Suppressor macrophage treated with lipopolysaccharide for 4 hours (primary cell): ENCODE results near the gene SMAP1.
A peak's percentile ranks its signal among the peaks of the same experiment; 100 is the strongest.

Source experiments
- DNase-seq: peaks from one replicate; pipeline ENCODE4 v3.0.0-alpha.2; 2020

Gene SMAP1

GRCh38 chr6:70684794-70685493, 17.3 kb downstream of the SMAP1 start:
- no peak for DNase-seq

- no peak for DNase-seq
Measured at GRCh38 chr6:70685494-70686180, 18.0 kb downstream of the SMAP1 start.

GRCh38 chr6:70686548-70687133, 19.0 kb downstream of the SMAP1 start:
- peak; percentile 70 for DNase-seq

- no peak for DNase-seq
Measured at GRCh38 chr6:70693887-70694286, 26.2 kb downstream of the SMAP1 start.

- DNase-seq = no peak
Measured at GRCh38 chr6:70694371-70694770, 26.7 kb downstream of the SMAP1 start.

- no peak for DNase-seq
Measured at GRCh38 chr6:70700922-70701876, 33.5 kb downstream of the SMAP1 start.

GRCh38 chr6:70705772-70706171, 38.1 kb downstream of the SMAP1 start:
- no peak for DNase-seq

- DNase-seq = peak; percentile 72
Measured at GRCh38 chr6:70706491-70707123, 38.9 kb downstream of the SMAP1 start.

GRCh38 chr6:70707893-70708292, 40.2 kb downstream of the SMAP1 start:
- no peak for DNase-seq

GRCh38 chr6:70708448-70708847, 40.8 kb downstream of the SMAP1 start:
- no peak for DNase-seq

- DNase-seq = peak; percentile 69
Measured at GRCh38 chr6:70709826-70710225, 42.1 kb downstream of the SMAP1 start.

GRCh38 chr6:70714716-70715257, 47.1 kb downstream of the SMAP1 start:
- DNase-seq = no peak

GRCh38 chr6:70717038-70717801, 49.5 kb downstream of the SMAP1 start:
- peak; percentile 29 for DNase-seq

GRCh38 chr6:70724524-70724923, 56.8 kb downstream of the SMAP1 start:
- no peak for DNase-seq

GRCh38 chr6:70725817-70726415, 58.2 kb downstream of the SMAP1 start:
- DNase-seq = peak; percentile 59

- no peak for DNase-seq
Measured at GRCh38 chr6:70734381-70734780, 66.7 kb downstream of the SMAP1 start.

- DNase-seq = no peak
Measured at GRCh38 chr6:70734979-70735378, 67.3 kb downstream of the SMAP1 start.

GRCh38 chr6:70735513-70735912, 67.8 kb downstream of the SMAP1 start:
- DNase-seq = no peak

- DNase-seq = no peak
Measured at GRCh38 chr6:70738028-70738427, 70.3 kb downstream of the SMAP1 start.

GRCh38 chr6:70739534-70739933, 71.9 kb downstream of the SMAP1 start:
- DNase-seq = no peak

GRCh38 chr6:70740746-70741145, 73.1 kb downstream of the SMAP1 start:
- DNase-seq = peak; percentile 64
